Dedifferentiated amniotic fluid mesenchymal stem cell (primary cell): ENCODE measurements around the gene LRRC4.

Experiments
- DNase-seq: peaks from one replicate; pipeline ENCODE4 v3.0.0-alpha.2; 2016; ENCODE audit errors: extremely low spot score

LRRC4 gene

DNA sequence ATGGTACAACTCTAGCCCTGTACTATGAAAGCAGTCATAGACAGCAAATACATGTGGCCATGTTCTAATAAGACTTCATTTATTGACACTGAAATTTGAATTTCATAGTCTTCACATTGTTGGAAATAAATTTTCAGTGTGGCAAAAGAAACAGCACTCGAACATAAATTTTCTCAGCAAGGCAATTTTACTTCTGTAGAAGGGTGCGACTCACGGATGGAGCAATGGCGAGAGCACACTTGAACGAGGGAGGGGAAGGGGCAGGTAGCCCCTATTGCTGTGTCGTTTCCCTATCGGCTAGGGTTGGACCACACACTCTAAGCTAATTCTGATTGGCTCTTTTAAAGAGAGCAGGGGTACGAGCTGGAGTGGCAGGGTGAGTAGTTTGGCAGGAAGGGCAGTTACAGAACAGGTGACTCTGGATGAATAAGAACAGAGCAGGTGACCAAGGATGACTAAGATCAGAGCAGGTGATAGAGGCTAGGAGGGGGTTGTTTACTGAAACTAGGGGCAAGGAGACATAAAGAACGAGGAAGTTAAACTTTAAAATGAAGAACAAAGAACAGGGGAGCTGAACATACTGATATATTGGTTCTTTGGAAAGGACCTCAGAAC lies 52.0 kb downstream of the LRRC4 start:
- no peak for DNase-seq

DNA sequence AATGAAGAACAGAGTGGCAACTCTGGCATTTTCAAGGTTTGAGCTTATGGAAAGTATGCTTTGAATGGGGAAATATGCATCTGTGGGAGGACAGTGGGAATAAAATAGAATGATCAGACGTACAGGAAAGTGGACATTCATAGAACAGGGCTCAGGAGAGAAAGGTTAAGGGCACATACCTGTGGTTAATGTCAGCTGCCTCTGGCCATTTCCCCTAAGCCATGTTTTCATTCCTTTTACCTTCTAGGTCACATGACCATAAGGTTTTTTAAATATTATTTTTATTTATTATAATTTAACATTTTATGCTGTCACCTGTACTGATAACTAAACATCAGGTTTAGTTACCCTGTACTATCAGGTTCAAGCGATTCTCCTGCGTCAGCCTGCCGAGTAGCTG lies 52.8 kb downstream of the LRRC4 start:
- no peak for DNase-seq
